Myocyte (in vitro differentiated cells): Measurements from ENCODE around the gene ATP5F1C. TPM values are rescaled to one million over a fixed set of nuclear protein-coding genes. Genes with fewer than 3 reads are reported as not detected.
"Not testable (repeated sequence)": the region's sequence is repeated elsewhere in the genome, so short reads cannot be mapped to it uniquely, and the experiment has no call there.

Experiments used
- DNase-seq: peaks from one replicate; pipeline ENCODE4 v3.0.0-alpha.2; 2012; ENCODE audit warnings: low read depth
- total RNA-seq: library from RNA; depleted of rRNA; stranded (reverse); fragments of >200 nt; gene quantifications from 2 replicates; pipeline ENCODE4 v1.2.3, GENCODE V29; 2014

Gene ATP5F1C
- total RNA-seq, 1 donor from 2014 or later: 470 TPM

DNA sequence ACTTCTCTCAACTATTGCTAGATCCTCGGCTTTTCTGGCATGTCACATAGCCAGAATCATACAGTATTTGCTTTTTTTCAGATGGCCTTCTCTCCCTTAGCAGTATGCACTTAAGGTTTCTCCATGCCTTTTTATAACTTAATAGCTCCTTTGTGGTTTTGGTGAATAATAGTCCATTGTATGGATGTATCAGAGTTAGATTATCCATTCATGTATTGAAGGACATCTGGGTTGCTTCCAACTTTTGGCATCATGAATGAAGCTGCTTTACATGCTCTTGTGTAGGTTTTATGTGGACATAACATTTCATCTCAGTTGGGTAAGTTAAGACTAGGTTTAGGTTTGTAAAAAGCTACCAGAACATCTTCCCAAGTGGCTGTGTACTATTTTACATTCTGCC lies 4.6 kb downstream of the ATP5F1C start:
- DNase-seq: no peak

DNA sequence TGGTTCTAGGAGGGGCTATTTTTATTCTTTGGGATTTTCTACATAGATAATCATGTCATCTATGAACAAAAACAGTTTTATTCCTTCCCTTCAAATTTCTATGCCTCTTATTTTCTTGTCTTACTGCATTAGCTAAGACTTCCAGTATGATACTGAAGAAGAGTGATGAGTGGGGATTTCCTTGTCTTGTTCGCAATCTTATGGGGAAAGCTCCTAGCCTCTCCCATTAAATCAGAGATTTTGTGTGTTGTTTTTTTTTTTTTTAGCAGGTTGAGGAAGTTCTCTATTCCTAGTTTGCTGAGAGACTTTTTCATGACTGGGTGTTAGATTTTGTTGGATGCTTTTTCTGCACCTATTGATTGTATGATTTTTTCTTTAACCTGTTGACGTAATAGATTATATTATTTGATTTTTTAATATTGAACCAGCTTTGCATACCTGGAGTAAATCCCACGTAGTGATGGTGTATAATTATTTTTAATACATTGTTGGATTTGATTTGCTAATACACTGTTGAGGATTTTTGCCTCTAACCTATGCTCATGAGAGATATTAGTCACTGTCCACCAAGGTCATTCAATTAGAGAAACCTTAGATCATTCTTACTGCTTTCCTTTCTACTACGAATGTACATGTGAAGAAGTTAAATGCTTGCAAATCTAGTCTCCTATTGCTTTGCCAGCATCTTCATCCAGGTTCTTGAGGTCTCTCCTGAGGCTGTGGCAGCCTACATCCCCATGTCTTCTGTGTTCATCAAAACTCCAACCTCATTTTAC lies 6.5 kb downstream of the ATP5F1C start:
- no peak for DNase-seq

DNA sequence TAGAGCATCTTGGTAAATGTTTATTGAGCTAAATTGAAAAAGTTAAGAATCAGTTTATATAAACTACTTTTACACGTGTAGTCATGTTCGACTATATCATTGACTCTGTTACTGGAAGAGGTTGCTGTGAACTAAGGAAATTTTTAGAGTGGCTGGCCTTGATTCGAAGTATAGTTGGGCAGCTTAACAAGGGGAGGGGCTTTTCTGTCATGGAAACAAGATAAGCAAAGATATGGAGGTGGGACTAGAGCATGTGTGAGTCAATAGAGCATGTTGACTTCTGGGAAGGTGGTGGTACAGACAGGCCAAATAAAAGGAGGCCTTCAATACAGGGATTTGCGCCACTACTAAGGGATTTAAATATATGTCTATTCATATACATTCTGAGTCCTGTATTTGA lies 7.6 kb downstream of the ATP5F1C start:
- DNase-seq: peak; percentile 28

DNA sequence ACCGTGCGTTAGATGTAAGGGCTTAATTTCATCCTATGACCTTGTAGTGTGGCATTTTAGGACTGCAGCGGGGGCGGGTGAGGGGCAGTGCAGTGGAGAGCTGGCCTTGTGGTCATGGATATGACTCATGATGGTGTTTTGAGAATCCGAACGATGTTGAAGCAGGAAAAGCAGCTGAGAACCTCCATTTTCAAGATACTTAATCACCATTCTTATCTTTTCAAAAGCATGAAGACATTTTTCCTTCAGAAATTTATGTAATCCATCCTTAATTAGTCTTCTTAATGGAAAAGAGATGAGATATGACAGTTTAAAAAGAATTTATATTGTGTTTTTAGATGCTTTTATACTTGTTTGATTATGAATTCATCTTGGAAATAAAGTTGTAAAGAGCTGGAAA lies 9.6 kb downstream of the ATP5F1C start:
- peak; percentile 95 for DNase-seq

DNA sequence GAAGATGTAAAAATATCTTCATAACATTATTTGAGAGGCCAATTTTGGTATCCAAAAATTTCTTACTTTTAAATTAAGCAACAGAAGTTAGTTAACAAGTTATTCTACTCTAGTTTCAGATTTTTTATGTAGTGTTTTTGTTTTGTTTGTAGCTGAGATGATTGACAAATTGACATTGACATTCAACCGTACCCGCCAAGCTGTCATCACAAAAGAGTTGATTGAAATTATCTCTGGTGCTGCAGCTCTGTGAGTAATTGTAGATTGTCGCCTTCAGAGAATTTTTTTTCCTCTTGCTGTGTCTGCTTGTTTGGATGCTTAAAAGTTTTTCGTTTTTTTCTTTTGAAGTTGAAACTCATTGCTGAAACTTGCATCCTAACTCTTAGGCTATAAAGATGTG lies 14.6 kb downstream of the ATP5F1C start:
- DNase-seq: no peak

DNA sequence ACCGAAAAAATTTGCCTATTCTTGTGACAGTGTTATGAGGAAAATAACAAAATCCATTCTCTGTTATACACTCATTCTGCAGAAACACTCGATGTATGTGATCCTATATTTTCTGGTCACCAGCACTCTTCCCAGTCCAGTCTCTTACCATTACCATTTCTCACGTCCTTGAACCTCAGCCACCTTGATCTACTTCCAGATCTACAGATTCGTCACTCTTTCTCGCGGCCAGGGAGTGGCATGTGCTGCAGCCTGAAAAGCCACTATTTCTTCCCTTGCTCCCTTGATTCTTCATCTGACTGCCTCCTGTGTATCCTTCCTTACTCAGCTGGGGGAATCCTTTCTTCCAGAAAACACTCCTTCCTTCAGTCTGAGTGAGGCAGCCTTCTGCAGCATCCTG lies 16.2 kb downstream of the ATP5F1C start:
- DNase-seq: no peak

DNA sequence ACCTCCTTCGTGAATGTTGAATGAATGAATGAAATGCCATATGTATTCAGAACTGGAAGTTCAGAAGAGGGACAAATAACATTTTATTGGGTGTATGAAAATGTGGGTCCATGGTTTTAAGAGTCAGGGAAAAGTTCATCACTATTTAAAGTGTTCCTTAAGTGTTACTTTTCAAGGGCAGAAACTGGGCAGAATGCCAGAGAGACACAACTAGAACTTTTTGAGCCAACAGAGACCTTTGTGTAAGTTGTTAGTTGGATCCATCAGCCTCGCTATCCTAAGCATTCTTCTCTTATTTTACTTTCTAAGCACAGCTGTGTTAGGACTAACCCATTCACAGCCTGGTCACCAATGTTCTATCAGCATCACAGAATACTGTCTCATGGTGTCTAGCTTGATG lies 16.8 kb downstream of the ATP5F1C start:
- DNase-seq: no peak

DNA sequence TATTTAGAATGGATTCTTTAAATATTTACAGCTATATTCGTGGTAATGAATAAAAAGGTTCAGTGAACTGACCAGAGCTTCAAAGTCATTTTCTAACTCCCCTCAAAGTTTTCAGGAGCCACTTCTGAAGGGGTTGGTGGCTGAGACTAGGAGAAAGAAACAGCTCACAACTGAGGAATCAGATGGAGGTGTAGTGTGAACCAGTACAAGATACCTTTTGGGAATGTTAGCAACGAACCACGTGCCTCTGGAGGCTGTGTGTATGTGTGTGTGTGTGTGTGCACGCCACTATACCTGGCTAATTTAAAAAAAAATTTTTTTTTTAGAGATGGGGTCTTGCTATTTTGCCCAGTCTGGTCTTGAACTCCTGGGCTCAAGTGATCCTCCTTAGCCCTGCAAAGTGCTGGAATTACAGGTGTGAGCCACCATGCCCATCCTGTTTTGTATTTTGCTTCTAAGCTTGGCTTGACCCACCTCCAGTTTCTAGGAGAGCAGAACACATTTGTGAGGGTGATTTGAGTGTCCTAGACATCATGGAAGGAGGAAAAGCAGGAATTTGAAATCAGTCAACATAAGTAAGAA lies 20.8 kb downstream of the ATP5F1C start:
- no peak for DNase-seq

DNA sequence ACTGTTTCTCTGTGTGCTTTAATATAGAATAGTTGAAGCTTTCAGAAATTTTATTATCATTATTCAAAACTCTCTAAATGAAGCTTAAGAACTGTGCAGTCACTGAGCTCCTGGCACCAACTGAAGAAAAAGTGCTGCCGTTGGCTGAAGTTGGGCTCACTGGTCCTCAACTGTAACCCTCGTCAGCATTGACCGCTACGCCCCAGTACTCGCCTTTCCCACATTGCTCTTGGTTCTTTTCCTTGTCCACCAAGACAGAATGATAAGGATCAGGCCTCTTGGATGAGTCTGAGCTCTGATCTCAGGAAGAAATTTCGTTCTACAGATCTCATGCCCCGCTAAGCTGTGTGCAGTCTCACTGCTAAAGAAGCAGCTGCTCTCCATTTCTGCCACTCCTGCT lies 22.5 kb downstream of the ATP5F1C start:
- DNase-seq: no peak

DNA sequence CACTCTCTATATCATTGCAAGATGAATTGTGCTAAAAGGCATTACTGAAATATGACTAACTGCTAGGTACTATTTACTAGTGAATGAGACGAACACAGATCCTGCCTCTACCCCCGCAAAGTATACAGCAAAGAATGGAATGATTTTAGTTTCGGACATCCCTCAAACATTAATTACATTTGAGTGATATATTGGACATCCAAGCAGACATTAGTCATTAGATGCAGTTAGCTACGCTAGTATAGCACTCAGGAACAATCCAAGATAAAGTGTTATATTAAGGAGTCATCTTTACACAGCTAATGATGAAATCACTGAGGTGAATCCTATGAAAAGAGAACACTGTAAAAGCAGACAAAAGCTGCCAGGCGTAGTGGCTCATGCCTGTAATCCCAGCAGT lies 23.0 kb downstream of the ATP5F1C start:
- no peak for DNase-seq

DNA sequence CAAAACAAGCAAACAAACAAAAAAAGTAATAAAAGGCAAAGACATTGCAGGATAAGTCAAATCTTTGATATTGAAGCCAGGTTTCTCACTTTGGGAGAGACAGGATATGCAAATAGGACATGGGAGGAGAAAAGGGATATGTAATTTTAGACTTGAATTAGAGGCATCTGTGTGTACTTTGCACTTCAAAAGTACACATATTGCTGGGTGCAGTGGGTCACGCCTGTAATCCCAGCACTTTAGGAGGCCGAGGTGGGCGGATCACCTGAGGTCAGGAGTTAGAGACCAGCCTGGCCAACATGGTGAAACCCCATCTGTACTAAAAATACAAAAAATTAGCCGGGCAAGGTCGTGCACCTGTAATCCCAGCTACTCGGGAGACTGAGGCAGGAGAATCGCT lies 23.8 kb downstream of the ATP5F1C start:
- DNase-seq: not testable (repeated sequence)

DNA sequence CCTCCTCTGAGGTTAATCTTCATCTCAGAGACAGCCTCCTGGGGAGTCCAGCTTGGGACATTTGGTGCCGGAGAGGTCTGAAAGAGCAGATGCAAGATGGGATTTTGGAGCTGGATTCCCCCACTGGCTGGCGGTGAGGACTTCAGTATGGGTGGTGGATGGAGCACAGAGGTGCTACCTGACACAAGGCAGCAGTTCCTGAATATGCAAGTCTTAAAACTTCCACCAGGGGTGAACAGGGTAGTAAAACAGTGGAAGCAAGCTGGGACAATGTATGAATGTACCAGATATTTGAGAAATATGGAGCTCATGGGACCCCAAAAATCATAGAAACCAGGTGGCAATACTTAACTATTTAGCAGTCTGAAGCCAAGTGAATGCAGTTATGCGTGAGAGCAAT lies 25.5 kb downstream of the ATP5F1C start:
- no peak for DNase-seq

DNA sequence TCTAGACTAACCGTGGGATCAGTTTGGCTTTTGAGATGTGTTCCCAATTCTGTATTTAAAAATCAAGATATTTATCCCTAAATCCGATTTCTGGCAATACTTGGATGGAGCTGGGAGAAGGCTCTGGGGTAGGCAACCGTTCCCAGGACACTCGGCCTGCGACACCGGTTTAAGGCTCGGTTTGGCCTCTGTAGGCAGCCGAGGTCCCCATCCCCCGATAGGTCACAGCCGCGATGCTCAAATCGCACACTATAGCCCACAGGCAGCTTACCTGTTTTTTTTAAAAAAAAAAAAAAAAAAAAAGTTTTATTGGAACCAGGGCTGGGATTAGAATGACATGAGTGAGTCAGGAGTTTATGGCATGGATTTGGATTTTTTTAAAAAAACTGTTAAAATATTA lies 29.6 kb downstream of the ATP5F1C start:
- DNase-seq: no peak

DNA sequence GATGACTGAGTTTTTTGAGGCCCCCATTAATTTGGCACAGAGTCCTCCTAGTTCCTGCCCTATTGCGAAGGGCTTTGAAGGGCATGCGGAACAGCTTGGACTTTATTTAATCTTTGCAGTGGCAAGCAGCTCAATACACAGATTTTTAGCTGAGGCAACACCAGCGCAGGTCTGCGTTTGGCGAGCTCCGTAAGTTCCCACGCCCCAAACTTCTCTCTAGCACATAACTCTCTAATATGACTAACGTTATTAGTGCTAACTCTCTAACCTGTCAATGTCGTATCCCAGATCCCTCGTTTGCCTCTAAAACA lies 30.0 kb downstream of the ATP5F1C start:
- no peak for DNase-seq

DNA sequence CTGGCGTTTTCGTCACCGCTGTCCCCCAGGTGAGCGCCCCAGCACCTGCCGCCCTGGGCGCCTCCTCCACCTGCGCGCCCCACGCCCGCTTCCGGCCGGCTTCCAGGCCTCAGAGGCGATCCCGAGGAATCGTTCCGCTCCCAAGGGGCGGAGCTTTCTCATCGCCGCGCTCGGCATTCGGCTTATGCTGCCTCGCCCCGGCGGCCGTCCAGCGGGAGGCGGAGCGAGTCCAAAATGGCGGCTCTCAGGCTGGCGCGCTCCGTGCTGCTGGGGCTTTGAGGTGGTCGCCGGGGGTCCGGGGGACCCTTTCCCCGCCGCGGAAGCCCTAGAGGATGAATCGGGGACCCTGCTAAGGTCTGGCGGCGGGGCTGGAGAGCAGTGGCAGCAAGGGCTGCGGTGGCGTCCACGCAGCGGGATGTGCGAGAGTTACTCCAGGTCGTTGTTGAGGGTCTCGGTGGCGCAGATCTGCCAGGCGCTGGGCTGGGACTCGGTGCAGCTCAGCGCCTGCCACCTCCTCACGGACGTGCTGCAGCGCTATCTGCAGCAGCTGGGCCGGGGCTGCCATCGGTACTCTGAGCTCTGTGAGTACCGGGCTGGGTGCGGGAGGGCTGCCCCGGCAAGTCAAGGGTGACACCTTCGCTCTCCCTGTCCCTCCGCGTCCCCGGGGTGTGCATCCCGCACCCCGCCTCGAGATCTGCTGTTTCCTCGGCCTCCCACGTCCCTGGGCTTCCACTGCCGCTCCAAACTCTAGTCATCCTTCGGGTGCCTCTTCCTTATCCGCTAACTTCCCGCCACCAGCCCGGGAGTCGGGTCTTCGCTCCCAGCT lies 30.5 kb downstream of the ATP5F1C start, which contains the start of gene TAF3:
TSS of gene TAF3 (plus strand) at position 211 of the 826 bp plus-strand sequence. CDS start at position 416, 205 bp downstream.
- peak; percentile 91 for DNase-seq

DNA sequence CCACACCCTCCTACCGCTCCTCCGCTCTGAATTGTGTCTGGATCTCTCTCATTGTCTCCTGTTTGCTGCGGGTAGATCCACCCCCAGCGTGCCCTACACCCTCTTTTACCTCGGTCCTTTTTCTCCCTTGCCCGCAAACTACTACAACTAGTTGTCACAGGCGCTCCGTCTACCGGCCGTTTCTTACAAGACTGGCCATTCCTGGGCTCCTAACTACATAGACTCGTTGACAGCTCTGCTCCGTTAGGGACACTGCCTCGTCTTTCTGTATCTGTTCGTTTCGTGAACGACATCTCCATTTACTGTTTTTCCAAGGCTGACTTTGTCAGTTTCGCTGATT lies 31.1 kb downstream of the ATP5F1C start:
- DNase-seq: peak; percentile 65

DNA sequence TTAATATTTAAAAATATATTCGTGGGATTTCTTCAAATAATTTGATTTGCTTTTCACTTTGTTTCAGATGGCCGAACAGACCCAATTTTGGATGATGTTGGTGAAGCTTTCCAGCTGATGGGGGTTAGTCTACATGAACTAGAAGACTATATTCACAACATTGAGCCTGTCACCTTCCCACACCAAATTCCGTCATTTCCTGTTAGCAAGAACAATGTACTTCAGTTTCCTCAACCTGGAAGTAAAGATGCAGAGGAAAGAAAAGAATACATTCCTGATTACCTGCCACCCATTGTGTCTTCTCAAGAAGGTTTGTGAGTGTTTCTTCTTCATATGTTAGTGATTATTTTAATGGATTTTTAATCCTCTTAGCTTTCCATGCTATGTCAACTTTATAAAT lies 36.3 kb downstream of the ATP5F1C start:
- DNase-seq: no peak

DNA sequence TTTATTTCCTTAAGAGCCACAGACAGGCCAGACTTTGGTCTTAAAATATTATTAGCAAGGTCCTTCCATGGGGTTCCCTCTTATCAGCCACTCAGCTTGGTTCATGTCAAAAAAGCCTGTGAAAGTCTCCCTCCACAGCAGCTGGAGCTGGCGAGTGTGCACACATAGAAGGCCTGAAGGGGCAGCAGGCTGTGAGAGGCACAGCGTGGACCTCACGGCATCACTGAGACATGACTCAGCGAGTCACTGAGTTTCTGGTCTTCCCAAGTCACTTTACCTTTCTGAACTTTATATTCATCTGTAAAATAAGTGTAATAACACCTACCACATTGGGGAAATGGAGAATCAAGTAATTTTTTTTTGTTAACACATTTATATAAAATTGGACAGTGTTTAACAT lies 39.0 kb downstream of the ATP5F1C start:
- DNase-seq: peak; percentile 55

DNA sequence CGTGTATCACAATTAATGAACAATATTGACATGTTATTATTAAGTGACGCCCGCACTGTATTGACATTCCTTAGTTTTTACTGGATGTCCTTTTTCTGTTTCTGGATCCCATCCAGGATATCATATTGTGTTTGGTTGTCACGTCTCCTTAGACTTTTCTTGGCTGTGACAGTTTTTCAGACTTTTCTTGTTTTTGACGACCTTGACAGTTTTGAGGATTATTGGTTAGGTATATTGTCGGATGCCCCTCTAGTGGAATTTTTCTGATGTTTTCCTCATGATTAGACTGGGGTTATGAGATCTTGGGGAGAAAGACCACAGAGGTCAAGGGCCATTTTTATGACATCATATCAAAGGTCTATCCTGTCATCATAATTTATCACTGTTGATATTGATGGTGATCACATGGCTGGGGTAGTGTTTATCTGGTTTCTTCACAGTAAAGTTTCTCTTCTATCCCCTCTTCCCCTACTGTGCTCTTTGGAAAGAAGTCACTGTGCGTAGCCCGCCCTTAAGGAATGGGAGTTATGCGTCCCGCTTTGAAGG lies 41.4 kb downstream of the ATP5F1C start:
- DNase-seq: no peak

DNA sequence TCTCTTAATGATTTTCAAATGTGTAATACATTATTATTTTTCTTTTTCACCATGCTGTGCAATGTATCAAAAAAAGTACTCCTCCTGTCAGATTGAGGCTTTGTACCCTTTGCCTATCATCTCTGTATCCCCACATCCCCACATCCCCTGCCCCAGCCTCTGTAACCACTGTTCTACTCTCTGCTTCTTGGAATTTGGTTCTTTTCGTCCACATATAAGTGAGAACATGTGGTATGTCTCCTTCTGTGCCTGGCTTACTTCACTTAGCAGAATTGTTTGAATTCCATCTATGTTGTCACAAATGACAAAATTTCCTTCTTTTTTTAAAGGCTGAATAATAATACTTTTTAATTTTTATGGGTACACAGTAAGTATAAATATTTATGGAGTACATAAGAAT lies 44.1 kb downstream of the ATP5F1C start:
- no peak for DNase-seq

DNA sequence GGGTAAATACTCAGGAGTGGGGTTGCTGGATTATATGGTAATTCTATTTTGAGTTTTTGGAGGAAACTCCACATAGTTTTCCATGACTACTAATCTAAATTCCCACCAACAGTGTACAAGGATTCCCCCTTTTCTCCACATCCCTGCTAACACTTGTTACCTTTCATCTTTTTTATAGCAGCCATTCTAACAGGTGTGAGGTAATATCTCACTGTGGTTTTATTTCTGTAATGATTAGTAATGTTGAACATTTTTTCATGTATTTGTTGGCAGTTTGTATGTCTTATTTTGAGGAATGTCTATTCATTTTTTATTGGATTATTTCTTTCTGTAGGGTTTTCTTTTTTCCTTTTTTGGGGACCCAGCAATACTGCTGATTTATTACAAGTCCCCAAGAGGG lies 45.2 kb downstream of the ATP5F1C start:
- DNase-seq: no peak

DNA sequence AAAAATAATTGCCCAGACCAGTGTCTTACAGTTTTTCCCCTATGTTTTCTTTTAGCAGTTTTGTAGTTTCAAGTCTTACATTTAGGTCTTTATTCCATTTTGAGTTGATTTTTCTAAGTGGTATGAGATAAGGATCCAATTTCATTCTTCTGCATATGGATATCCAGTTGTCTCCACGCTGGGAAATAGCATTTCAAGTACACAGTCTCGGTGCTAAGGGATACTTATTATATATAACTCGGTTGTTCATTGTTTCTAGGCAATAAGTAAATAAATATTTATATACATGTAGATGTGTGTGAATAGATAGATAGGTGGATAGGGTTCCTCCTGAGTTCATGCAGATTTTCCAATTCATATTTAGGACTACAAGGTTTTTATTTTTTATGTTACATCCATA lies 46.3 kb downstream of the ATP5F1C start:
- DNase-seq: no peak
